ENCODE measurements around the gene RBM17. TPM values are rescaled to one million over a fixed set of nuclear protein-coding genes. Genes with fewer than 3 reads are reported as not detected.

Gene RBM17
- total RNA-seq, 6 experiments from 2014 or later, result 11.9 to 40.6 (median 28.1) TPM

- TF ChIP-seq POLR2A (IDR thresholded peaks at IDR 0.05), result no peak
- TF ChIP-seq CTCF (IDR thresholded peaks at IDR 0.05), result no peak
- peak in 1 of 4 donors; percentile 31 for ATAC-seq
- intact Hi-C loops (cut with DNase I), result no loop called here
Measured at GRCh38 chr10:6117711-6118110, 28.9 kb downstream of the RBM17 start.

GRCh38 chr10:6119423-6119822 is 30.6 kb downstream of the RBM17 start:
- Histone ChIP-seq H3K36me3 (peaks cover 0 to 19% (median 6%) of the 10 kb centered on the region in 4 donors), H3K27ac (no peak overlapping the region), H3K4me1 (peaks cover 0 to 4% (median 0%) of the 10 kb centered on the region in 4 donors), H3K4me3 (no peak overlapping the region), H3K27me3 (no peaks in the 10 kb centered on the region), H3K9me3 (no peaks in the 10 kb centered on the region)
- no peak for ATAC-seq
- intact Hi-C loops (cut with DNase I), result no loop called here
- no peak for DNase-seq
- TF ChIP-seq CTCF (IDR thresholded peaks at IDR 0.05), result no peak
- TF ChIP-seq POLR2A (IDR thresholded peaks at IDR 0.05), result no peak
- 63% methylated on average over 5 of the region's 5 CpGs for WGBS (ENCODE audit: insufficient coverage, low coverage, low lambda C conversion rate, missing lambda C conversion rate)

More at GRCh38 chr10:6117711-6118110, 28.9 kb downstream of the RBM17 start:
- DNase-seq, result no peak
- Histone ChIP-seq H3K36me3 (peaks cover 0 to 36% (median 14%) of the 10 kb centered on the region in 4 donors), H3K4me1 (peaks cover 0 to 4% (median 0%) of the 10 kb centered on the region in 4 donors), H3K27ac (no peak overlapping the region), H3K27me3 (no peaks in the 10 kb centered on the region), H3K9me3 (no peaks in the 10 kb centered on the region), H3K4me3 (no peak overlapping the region)
- 80% methylated on average over 1 of the region's 11 CpGs for WGBS (ENCODE audit: insufficient coverage, low coverage, low lambda C conversion rate, missing lambda C conversion rate)

GRCh38 chr10:6119962-6120361 is 31.1 kb downstream of the RBM17 start:
- Histone ChIP-seq H3K4me1 (no peaks in the 10 kb centered on the region), H3K27me3 (no peaks in the 10 kb centered on the region), H3K4me3 (no peak overlapping the region), H3K36me3 (peaks cover 0 to 14% (median 4%) of the 10 kb centered on the region in 4 donors), H3K9me3 (no peaks in the 10 kb centered on the region), H3K27ac (no peak overlapping the region)
- DNase-seq (no peak), ATAC-seq (no peak)
- intact Hi-C loops (cut with DNase I), result no loop called here
- no peak for TF ChIP-seq CTCF (IDR thresholded peaks at IDR 0.05)
- TF ChIP-seq POLR2A (IDR thresholded peaks at IDR 0.05), result no peak
- 75% methylated on average over 10 of the region's 13 CpGs for WGBS (ENCODE audit: insufficient coverage, low coverage, low lambda C conversion rate, missing lambda C conversion rate)

- ATAC-seq (peak in 1 of 4 donors; percentile 23), DNase-seq (no peak)
- WGBS (ENCODE audit: insufficient coverage, low coverage, low lambda C conversion rate, missing lambda C conversion rate), result 59% methylated on average over 11 of the region's 15 CpGs
Measured at GRCh38 chr10:6120691-6121090, 31.9 kb downstream of the RBM17 start.

More at GRCh38 chr10:6120691-6121090, 31.9 kb downstream of the RBM17 start:
- TF ChIP-seq POLR2A (IDR thresholded peaks at IDR 0.05), result no peak
- TF ChIP-seq CTCF (IDR thresholded peaks at IDR 0.05), result no peak
- no peaks in the 10 kb centered on the region for H3K27me3 ChIP-seq
- intact Hi-C loops (cut with DNase I), result no loop called here
- no peaks in the 10 kb centered on the region for H3K4me1 ChIP-seq
- H3K4me3 ChIP-seq, result no peak overlapping the region
- H3K9me3 ChIP-seq, result no peaks in the 10 kb centered on the region
- H3K36me3 ChIP-seq, result peaks cover 0 to 8% (median 4%) of the 10 kb centered on the region in 4 donors
- no peak overlapping the region for H3K27ac ChIP-seq
